Measurements from ENCODE around the gene PIGO. TPM values are rescaled to one million over a fixed set of nuclear protein-coding genes. Genes with fewer than 3 reads are reported as not detected.

PIGO gene
- total and polyA plus RNA-seq, 9 of the 15 experiments (the other 6 are each of a cell fraction or from before 2014, with no cell fraction given): 5.4 to 13.7 (median 9.7) TPM

DNA sequence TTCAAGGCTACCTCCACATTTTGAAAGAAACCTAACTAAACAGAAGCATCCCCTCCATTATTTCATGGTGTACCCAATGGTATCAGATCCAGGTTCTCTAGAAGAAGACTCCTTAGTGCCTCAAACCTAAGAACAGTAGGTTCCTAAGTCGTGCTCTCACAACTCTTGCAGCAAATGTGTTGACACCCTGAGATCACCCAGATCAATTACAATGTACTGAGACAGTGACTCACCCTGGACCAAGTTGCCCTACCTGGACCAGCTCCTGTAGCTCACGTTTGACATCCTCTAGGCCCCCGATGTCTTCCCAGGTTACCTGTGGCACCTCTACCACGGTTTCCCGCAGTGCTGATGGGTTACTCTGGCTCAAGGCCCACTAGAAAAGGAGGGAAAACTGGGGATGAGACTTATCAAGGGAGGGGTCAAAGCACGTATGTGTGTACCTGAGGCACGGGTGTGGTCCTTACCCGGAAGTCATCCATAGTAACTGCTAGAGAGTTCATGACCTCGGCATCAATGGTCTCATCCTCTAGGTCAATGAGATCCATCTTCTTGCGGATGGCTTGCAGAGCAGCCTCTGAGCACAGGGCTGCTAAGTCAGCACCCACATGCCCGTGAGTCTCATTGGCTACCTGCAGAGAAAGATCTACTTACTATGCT, 35.7 kb downstream of the PIGO start:
- POLR2A ChIA-PET: interaction anchor here (0.6 to 4.9 kb wide), 4 partner anchors 9 to 76 kb away, joined by 3 to 32 read pairs (median 17); partner anchors contain the start of gene VCP
- DNase-seq (ENCODE audit: extremely low read depth in 1 of 4, low spot score in 3 of 4): no peak
- Histone ChIP-seq H3K36me3 (ENCODE audit: control insufficient read depth, insufficient read depth, low read length) (peaks cover 97% of the 10 kb centered on the region), H3K4me2 (ENCODE audit: insufficient read depth, low read length) (no peak overlapping the region), H2AFZ (ENCODE audit: low read depth, low read length) (no peak overlapping the region), H3K9me3 (replicated peaks; ENCODE audit: control insufficient read depth, insufficient read depth, low read depth, low read length) (no peaks in the 10 kb centered on the region), H3K27ac (ENCODE audit: extremely low read depth, low read depth, low read length) (no peak overlapping the region), H3K79me2 (ENCODE audit: control insufficient read depth, insufficient read depth, low read length) (no peaks in the 10 kb centered on the region; the same call in 2 of the 3 replicates), H3K9me1 (ENCODE audit: control insufficient read depth, insufficient read depth, low read length) (no peaks in the 10 kb centered on the region), H3K4me3 (no peak overlapping the region), H3K27me3 (ENCODE audit: control insufficient read depth in 2 of 2, insufficient read depth in 2 of 2, low read length in 2 of 2) (no peaks in the 10 kb centered on the region), H4K20me1 (replicated peaks; ENCODE audit: control insufficient read depth, insufficient read depth, low read length) (no peaks in the 10 kb centered on the region), H3K9ac (ENCODE audit: insufficient read depth in 1 of 2, low read depth in 2 of 2, low read length in 2 of 2) (no peak overlapping the region), H3K4me1 (replicated peaks in 1 of 2; ENCODE audit: control insufficient read depth in 2 of 2, insufficient read depth in 2 of 2, low read length in 2 of 2) (no peaks in the 10 kb centered on the region)
- CTCF ChIA-PET (ENCODE audit: low intra/inter-chr PET ratio): no interaction called here
- in situ Hi-C loops (cut with MboI) (no loop called here), intact Hi-C loops (cut with micrococcal nuclease) (no loop called here)
- 90% methylated on average over 10 of the region's 11 CpGs for WGBS (ENCODE audit: insufficient coverage, low coverage, missing lambda C conversion rate)
- no peak for TF ChIP-seq ZNF764 (CRISPR knock-in tag; IDR thresholded peaks at IDR 0.05; ENCODE audit: low read depth)
- TF ChIP-seq POU5F1 (IDR thresholded peaks at IDR 0.05; ENCODE audit: borderline replicate concordance, low read depth, low read length, partially characterized antibody): no peak
- no peak for TF ChIP-seq XRCC4 (IDR thresholded peaks at IDR 0.05; ENCODE audit: extremely low read depth, insufficient read depth, insufficient read length)
- TF ChIP-seq, protein P1, sequence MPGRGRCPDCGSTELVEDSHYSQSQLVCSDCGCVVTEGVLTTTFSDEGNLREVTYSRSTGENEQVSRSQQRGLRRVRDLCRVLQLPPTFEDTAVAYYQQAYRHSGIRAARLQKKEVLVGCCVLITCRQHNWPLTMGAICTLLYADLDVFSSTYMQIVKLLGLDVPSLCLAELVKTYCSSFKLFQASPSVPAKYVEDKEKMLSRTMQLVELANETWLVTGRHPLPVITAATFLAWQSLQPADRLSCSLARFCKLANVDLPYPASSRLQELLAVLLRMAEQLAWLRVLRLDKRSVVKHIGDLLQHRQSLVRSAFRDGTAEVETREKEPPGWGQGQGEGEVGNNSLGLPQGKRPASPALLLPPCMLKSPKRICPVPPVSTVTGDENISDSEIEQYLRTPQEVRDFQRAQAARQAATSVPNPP (IDR thresholded peaks at IDR 0.05; ENCODE audit: borderline replicate concordance, insufficient read depth, insufficient read length): no peak
- TF ChIP-seq ZNF316 (IDR thresholded peaks at IDR 0.05): no peak
- no peak for TF ChIP-seq EZH2 (IDR thresholded peaks at IDR 0.05; ENCODE audit: borderline replicate concordance, low read depth, low read length)
- TF ChIP-seq PTTG1 (tag; IDR thresholded peaks at IDR 0.05; ENCODE audit: low read depth): no peak
- no peak for TF ChIP-seq EGR1 (conservative IDR thresholded peaks at IDR 0.05)
- BruUV-seq (replicated peaks): no TSS peak
- no peak for ATAC-seq
- no peak for FAIRE-seq

All from K562 (cell line).